NT2/D1 (cell line): ENCODE results near the gene EPHA8.

ENCODE experiments used
- SUZ12 ChIP-seq: IDR thresholded peaks from 2 replicates; pipeline ENCODE4 v1.6.1; 2011; ENCODE audit not compliant: insufficient read length, insufficient read depth; ENCODE audit errors: extremely low read depth
- YY1 ChIP-seq: IDR thresholded peaks from 2 replicates; pipeline ENCODE4 v1.6.1; 2011; ENCODE audit not compliant: insufficient read length, insufficient read depth

- TF ChIP-seq YY1 (no peak), SUZ12 (no peak)
Observed at GRCh38 chr1:22638476-22639234, 75.4 kb downstream of the EPHA8 start.
